Erythroblast (primary cell): ENCODE measurements around the gene CBX4.
A peak's percentile ranks its signal among the peaks of the same experiment; 100 is the strongest.

Experiments
- DNase-seq, 2 experiments: peaks; one replicate each; lab custom pipeline; 2025; lab: John Stamatoyannopoulos, UW
- GATA1 ChIP-seq: IDR thresholded peaks from 2 replicates; pipeline ENCODE4 v1.6.1; 2011; ENCODE audit warnings: low read depth, mild to moderate bottlenecking, control low read depth, low read length, moderate library complexity
- POLR2A ChIP-seq: IDR thresholded peaks from 2 replicates; pipeline ENCODE4 v1.6.1; 2011; ENCODE audit warnings: mild to moderate bottlenecking, low read length

Gene CBX4

GRCh38 chr17:79812353-79813258 lies 26.6 kb downstream of the CBX4 start:
- TF ChIP-seq GATA1 (no peak), POLR2A (no peak)
- DNase-seq, result no peak

DNA sequence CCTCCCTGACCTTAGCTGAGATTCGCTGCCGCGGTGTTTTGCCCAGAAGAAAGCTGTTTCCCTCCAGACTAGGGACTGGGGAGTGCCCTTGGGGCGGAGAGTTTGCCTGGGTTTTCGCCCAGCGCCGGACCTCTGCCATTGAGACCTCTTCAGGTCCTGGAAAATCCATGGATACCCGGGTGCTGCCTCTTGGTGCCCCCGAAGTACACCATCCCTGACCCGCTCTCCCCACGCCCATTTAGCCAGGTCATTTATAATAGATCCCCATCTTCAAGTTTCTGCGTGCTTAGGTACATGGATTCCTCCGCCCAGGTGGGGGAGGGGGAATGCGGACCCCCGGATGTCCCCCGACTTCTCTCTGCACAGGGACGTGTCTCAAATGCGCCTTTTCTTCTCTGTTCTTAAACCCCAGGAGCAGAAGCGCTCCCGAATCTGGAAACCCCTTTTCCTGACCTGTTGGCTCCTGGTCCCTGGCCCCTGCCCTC lies 27.3 kb downstream of the CBX4 start:
- no peak for TF ChIP-seq POLR2A
- TF ChIP-seq GATA1, result no peak
- DNase-seq, result no peak

GRCh38 chr17:79811011-79811867 lies 28.0 kb downstream of the CBX4 start:
- no peak for TF ChIP-seq POLR2A
- TF ChIP-seq GATA1, result no peak
- DNase-seq, result peak; percentile 61 to 63

DNA sequence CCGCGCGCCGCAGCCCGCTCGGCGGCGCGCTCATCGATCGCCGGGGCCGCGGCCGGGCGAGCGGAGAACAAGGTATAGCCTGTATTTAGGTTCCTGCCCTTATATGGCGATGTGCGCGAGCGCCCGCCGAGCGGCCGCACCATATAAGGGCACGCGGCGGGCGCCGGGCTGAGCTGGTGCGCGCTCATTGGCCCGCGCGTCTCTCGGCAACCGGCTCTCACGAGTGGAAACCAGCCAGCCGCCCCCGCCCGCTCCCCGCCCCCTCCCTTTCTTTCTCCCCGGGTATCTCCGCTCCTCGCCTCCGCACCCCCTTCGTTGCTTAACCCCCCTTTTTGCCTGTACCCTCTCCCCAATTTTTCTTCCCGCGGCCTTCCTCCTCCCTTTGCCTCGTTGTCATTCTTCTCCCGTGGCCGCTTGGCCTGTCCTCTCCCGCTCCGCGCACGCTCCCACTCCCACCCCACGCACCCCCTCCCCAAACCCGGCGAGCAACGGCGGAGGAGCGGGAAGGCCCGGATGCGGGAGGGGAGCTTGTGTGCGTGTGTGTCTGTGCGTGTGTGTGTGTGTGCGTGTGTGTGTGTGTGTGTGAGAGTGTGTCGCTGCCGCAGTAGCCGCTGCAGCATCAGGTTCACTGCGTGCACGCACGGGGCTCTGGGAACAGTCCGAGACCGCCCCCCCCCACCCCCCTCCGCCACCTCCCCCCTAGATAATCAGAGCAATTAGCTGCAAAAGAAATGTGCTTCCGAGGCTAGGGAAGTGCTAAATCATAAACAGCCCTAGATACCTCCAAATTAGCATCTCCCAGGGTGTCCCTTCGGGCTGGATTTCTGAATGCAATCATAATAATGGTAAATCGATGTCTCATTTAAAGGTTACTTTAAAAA lies 28.9 kb downstream of the CBX4 start:
- no peak for TF ChIP-seq POLR2A
- TF ChIP-seq GATA1, result no peak
- peak; percentile 83 to 85 for DNase-seq

- TF ChIP-seq POLR2A, result no peak
- TF ChIP-seq GATA1, result no peak
- no peak for DNase-seq
Observed at GRCh38 chr17:79809530-79810129, 29.6 kb downstream of the CBX4 start.

DNA sequence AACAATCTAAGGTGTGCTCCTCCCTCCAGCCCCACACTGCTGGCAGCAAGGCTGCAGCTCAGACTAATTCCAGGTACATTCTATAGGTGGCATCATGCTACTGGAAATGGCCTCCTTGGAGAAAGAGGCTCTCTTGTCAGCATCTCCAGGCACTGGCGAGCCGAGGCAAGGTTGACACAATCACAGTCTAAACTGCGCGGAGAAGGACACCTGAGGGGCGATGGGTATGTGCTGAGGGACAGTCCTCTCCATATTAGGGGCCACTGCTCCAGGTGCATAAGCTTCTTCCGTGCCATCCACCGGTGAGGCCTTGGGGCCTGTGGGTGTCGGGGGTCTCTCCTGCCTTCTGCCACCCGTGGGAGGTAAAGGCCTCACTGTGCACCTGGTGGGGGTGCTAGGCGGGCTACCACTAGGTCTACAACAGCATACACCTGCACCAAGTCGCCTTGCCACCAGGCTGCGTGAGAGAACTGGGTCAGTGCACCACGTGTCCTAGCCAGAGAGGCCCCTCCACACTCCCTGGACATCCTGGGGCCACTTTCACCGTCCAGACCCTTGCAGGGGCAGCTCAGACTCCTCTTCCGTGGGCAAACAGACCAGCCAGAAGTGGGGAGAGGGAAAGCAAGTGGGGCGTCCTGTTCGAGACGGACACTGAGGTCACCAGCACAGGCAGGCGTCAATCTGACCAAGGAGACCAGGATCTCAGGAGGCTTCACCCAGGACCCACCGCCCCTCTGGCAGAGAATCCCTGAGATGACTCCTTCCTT lies 30.3 kb downstream of the CBX4 start:
- TF ChIP-seq GATA1 (no peak), POLR2A (no peak)
- DNase-seq, result peak in 1 of 2 experiments; percentile 35

DNA sequence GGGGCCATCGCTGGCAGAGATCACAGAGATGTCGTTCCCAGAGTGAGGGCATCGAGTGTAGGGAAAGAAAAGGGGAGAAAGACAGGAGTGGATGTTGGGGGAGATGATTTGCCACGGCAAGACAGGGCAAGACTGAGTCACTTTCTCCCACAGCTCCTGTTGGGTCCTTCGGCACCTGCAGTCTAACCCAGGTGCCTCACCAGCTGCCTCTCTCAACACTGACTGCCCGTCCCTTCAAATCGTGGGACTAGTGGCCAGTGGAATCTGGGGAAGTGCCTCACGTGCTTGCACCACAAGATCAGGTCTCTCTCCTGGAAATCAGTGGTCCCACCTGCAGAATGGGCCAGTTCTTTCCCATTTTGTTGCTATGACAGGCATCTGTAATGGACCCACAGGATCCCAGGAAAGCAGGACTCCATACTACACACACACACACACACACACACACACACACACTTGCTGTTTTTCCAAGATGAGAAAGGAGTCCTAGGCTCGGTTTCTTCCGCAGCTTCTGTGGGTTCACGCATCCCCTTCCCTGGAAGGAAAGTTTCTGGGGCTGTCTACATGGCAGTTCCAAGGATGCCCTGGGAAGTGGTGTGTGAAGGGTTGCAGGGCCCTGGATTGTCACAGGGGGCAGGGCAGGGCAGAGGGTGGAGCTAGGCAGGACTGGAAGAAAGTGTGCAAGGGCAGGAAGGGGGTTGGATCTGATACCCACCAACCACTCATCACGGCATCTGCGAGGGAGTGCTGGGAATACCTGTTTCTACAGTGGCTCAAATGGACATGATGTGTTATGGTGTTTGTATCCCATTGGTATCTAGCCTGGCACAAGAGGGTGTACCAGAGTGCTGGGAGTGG lies 32.1 kb downstream of the CBX4 start:
- TF ChIP-seq GATA1 (no peak), POLR2A (no peak)
- DNase-seq, result no peak

DNA sequence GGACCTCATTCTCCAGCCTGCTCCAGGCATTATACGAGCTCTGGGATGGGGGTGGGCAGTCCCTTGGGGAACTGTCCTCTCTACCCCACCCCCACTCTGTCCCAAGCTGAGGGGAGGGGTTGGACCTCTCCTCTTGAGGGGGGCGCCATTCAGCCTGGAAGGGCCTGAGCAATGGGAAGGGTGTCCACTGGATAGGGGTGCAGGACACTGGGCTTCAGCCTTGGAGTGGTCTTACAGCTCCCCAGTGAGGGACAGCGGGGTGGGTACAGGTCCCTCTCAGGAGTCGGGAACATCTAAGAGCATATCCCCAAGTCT lies 32.8 kb downstream of the CBX4 start:
- TF ChIP-seq GATA1 (no peak), POLR2A (no peak)
- no peak for DNase-seq

DNA sequence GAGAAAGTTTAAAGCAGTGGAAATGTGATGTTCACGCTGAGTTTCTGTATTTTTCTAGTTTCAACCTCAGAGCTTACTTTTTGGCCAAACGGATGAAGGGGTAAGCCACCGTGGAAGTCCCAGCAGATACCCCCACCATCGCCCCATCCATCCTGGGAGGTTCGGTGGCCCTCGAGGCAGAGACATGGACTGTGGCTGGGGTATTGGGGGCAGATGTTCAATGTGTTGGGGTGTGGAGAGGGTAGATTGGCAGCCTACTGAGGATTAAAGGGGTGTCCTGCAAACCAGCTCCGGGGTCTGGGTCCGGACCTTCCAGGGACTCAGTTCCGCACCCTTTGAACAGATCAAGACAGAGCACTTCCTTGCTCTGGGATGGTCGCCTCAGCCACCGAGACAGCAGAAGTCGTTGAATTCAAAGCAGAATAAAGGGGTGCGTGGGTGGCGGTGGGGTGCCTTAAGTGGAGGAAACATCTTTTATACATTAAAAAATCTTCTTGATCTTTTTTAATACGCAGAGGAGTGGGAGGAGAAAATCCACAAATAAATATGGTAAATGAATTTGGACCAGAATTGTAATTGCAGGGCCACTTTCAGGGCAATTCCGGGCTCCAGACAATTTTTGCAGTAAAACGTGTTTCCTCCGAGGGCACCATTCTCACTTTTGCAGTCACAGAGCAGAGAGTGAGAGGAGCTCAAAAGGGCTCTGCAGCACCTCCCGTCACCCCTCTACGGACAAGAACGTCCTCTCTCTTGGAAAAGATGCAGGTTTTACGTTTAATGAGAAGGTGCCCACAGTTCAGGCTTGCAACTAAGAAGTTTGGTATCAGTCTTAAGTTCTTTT lies 34.2 kb downstream of the CBX4 start:
- DNase-seq, result no peak
- TF ChIP-seq POLR2A (no peak), GATA1 (no peak)

GRCh38 chr17:79803997-79804855 lies 35.0 kb downstream of the CBX4 start:
- no peak for TF ChIP-seq POLR2A
- DNase-seq, result peak in 1 of 2 experiments; percentile 23
